ENCODE measurements around the gene TCERG1. TPM values are rescaled to one million over a fixed set of nuclear protein-coding genes. Genes with fewer than 3 reads are reported as not detected.

TCERG1 gene
- total RNA-seq, 1 donor from 2014 or later, result 47.3 TPM

DNA sequence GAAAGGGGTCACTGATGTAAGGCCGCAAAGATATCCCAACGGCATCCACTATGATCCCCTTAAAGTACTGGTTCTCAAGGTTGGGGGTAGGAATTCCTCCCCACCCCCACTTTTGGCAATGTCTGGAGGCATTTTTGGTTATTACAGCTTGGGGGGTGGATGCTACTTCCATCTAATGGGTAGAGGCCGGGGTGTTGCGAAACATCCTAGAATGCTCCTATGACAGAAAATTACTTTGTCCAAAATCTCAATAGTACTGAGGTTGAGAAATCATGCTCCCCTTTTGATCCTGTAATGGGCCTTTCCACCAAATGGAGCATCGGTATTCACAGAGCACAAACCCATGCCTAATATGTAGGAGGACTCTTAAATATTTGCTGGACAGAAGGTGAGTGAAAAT, 20.8 kb upstream of the TCERG1 start:
- H3K36me3 Mint-ChIP-seq (ENCODE audit: unreplicated experiment), result no peaks in the 10 kb centered on the region
- H3K27ac Mint-ChIP-seq (ENCODE audit: unreplicated experiment), result no peak overlapping the region
- peaks cover 2% of the 10 kb centered on the region for H3K4me1 Mint-ChIP-seq (ENCODE audit: unreplicated experiment)
- H3K4me3 Mint-ChIP-seq (ENCODE audit: unreplicated experiment), result no peak overlapping the region
- peaks cover 34% of the 10 kb centered on the region for H3K27me3 Mint-ChIP-seq (ENCODE audit: unreplicated experiment)
- H3K9me3 Mint-ChIP-seq (ENCODE audit: unreplicated experiment), result no peaks in the 10 kb centered on the region
- DNase-seq (ENCODE audit: extremely low spot score, unreplicated experiment), result no peak
- TF ChIP-seq, protein P1, sequence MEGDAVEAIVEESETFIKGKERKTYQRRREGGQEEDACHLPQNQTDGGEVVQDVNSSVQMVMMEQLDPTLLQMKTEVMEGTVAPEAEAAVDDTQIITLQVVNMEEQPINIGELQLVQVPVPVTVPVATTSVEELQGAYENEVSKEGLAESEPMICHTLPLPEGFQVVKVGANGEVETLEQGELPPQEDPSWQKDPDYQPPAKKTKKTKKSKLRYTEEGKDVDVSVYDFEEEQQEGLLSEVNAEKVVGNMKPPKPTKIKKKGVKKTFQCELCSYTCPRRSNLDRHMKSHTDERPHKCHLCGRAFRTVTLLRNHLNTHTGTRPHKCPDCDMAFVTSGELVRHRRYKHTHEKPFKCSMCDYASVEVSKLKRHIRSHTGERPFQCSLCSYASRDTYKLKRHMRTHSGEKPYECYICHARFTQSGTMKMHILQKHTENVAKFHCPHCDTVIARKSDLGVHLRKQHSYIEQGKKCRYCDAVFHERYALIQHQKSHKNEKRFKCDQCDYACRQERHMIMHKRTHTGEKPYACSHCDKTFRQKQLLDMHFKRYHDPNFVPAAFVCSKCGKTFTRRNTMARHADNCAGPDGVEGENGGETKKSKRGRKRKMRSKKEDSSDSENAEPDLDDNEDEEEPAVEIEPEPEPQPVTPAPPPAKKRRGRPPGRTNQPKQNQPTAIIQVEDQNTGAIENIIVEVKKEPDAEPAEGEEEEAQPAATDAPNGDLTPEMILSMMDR (IDR thresholded peaks at IDR 0.05), result no peak

- Mint-ChIP-seq H3K27me3 (ENCODE audit: unreplicated experiment) (peaks cover 35% of the 10 kb centered on the region), H3K4me3 (ENCODE audit: unreplicated experiment) (no peak overlapping the region), H3K9me3 (ENCODE audit: unreplicated experiment) (no peaks in the 10 kb centered on the region), H3K27ac (ENCODE audit: unreplicated experiment) (no peak overlapping the region), H3K4me1 (ENCODE audit: unreplicated experiment) (peaks cover 2% of the 10 kb centered on the region), H3K36me3 (ENCODE audit: unreplicated experiment) (no peaks in the 10 kb centered on the region)
- TF ChIP-seq, protein P1 (IDR thresholded peaks at IDR 0.05), result peak; percentile 70
- DNase-seq (ENCODE audit: extremely low spot score, unreplicated experiment), result no peak
Observed at GRCh38 chr5:146426853-146427618, 20.1 kb upstream of the TCERG1 start.

- DNase-seq (ENCODE audit: extremely low spot score, unreplicated experiment), result no peak
- Mint-ChIP-seq H3K4me3 (ENCODE audit: unreplicated experiment) (no peak overlapping the region), H3K27ac (ENCODE audit: unreplicated experiment) (no peak overlapping the region), H3K9me3 (ENCODE audit: unreplicated experiment) (no peaks in the 10 kb centered on the region), H3K36me3 (ENCODE audit: unreplicated experiment) (no peaks in the 10 kb centered on the region), H3K27me3 (ENCODE audit: unreplicated experiment) (peaks cover 38% of the 10 kb centered on the region), H3K4me1 (ENCODE audit: unreplicated experiment) (peaks cover 2% of the 10 kb centered on the region)
- TF ChIP-seq, protein P1 (IDR thresholded peaks at IDR 0.05), result no peak
Observed at GRCh38 chr5:146427619-146427997, 19.5 kb upstream of the TCERG1 start.

DNA sequence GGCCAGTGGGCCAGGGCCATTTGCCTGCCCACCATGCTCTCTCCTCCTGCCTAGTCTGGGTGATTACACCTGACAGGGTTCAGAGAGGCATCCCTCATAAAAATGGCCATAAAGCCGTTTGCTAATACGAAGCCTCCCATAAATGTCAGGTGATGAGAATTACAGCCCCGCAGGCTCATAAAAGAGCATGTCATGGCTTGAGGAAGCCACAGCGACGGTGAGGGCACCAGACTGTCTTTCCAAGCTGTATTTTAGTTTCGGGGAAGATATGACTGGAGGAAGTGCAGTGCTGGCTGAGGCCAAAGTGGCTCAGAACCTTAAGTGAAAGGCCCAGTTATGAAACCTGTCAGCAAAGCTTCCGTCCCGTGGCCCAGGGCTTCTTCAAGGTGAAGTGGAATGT, 18.5 kb upstream of the TCERG1 start:
- peaks cover 2% of the 10 kb centered on the region for H3K4me1 Mint-ChIP-seq (ENCODE audit: unreplicated experiment)
- no peak overlapping the region for H3K4me3 Mint-ChIP-seq (ENCODE audit: unreplicated experiment)
- TF ChIP-seq, protein P1 (IDR thresholded peaks at IDR 0.05), result no peak
- no peaks in the 10 kb centered on the region for H3K36me3 Mint-ChIP-seq (ENCODE audit: unreplicated experiment)
- no peak overlapping the region for H3K27ac Mint-ChIP-seq (ENCODE audit: unreplicated experiment)
- DNase-seq (ENCODE audit: extremely low spot score, unreplicated experiment), result no peak
- H3K27me3 Mint-ChIP-seq (ENCODE audit: unreplicated experiment), result peaks cover 38% of the 10 kb centered on the region
- H3K9me3 Mint-ChIP-seq (ENCODE audit: unreplicated experiment), result no peaks in the 10 kb centered on the region

DNA sequence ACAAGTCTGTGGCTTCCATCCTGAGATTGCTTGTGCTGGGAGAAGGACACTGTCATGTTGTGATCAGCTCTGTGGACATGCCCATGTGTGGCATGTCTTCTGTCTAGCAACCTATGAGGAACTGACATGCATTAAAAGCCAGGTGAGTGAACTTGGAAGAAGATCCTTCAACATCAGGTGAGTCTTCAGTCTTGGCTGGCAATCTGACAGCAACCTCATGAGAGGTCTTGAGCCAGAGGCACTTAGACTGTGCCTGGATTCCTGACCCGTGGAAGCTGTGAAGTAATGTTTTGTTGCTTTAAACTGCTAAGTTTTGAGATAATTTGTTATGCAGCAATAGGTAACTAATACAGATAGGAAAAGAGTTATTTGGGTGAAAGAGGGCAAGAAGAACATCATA, 6.8 kb upstream of the TCERG1 start:
- Mint-ChIP-seq H3K27ac (ENCODE audit: unreplicated experiment) (no peak overlapping the region), H3K36me3 (ENCODE audit: unreplicated experiment) (no peaks in the 10 kb centered on the region), H3K9me3 (ENCODE audit: unreplicated experiment) (no peaks in the 10 kb centered on the region), H3K4me1 (ENCODE audit: unreplicated experiment) (peaks cover 1% of the 10 kb centered on the region), H3K27me3 (ENCODE audit: unreplicated experiment) (peaks cover 39% of the 10 kb centered on the region), H3K4me3 (ENCODE audit: unreplicated experiment) (no peak overlapping the region)
- no peak for DNase-seq (ENCODE audit: extremely low spot score, unreplicated experiment)
- TF ChIP-seq, protein P1 (IDR thresholded peaks at IDR 0.05), result no peak
